Endothelial cell of umbilical vein (primary cell): ENCODE data around the gene SLC39A9. TPM values are rescaled to one million over a fixed set of nuclear protein-coding genes. Genes with fewer than 3 reads are reported as not detected.

ENCODE experiments used
- BruUV-seq: library from RNA; stranded (reverse); fragments of 400-500 nt; replicated peaks from 2 replicates; lab custom pipeline; 2021; lab: Mats Ljungman, UMichigan
- CTCF ChIA-PET: fragments of 300-600, 350-600 bp; sonication (Branson Sonifier 250); formaldehyde crosslinking; loops from one replicate; lab custom pipeline; 2021; ENCODE audit warnings: antibody characterized with exemption, inconsistent platforms; lab: Charles Lee
- POLR2A ChIA-PET: fragments of 300-600, 350-600 bp; sonication (Branson Sonifier 250); formaldehyde crosslinking; loops from one replicate; lab custom pipeline; 2021; ENCODE audit warnings: antibody characterized with exemption, inconsistent platforms; lab: Charles Lee
- DNase-seq: peaks from one replicate; pipeline ENCODE4 v3.0.0-alpha.2; 2011; ENCODE audit warnings: low read depth, low spot score
- FAIRE-seq: peaks from 2 replicates; lab custom pipeline; 2011; peaks lifted over from hg19 to GRCh38; lab: Jason Lieb, UNC
- H2AFZ ChIP-seq: 2 replicates; pipeline ENCODE4 v1.6.0; 2012; ENCODE audit warnings: low read depth, low read length, control low read depth, inconsistent platforms
- H3K27ac ChIP-seq: 2 replicates; pipeline ENCODE4 v1.5.1; 2011; ENCODE audit warnings: low read depth, mild to moderate bottlenecking, control low read depth, low read length, moderate library complexity; ENCODE audit not compliant: insufficient read depth
- H3K27me3 ChIP-seq, 2 experiments: 2 replicates each; pipeline versions ENCODE4 v1.6.0 to v1.6.1; 2011; ENCODE audit warnings: low read length in 2 of 2, mixed read lengths in 1 of 2; ENCODE audit not compliant: control insufficient read depth in 2 of 2, insufficient read depth in 2 of 2
- H3K36me3 ChIP-seq, 2 experiments: 2 replicates in 1 of 2; 3 replicates in 1 of 2; pipeline ENCODE4 v1.5.1; 2011; ENCODE audit warnings: low read length in 2 of 2, mild to moderate bottlenecking in 1 of 2, moderate library complexity in 1 of 2; ENCODE audit not compliant: control insufficient read depth in 2 of 2, insufficient read depth in 2 of 2; ENCODE audit errors: extremely low read depth in 1 of 2
- H3K4me1 ChIP-seq: 3 replicates; pipeline ENCODE4 v1.5.1; 2011; ENCODE audit warnings: mild to moderate bottlenecking, low read length; ENCODE audit not compliant: control insufficient read depth, insufficient read depth; ENCODE audit errors: extremely low read depth
- H3K4me2 ChIP-seq: 2 replicates; pipeline ENCODE4 v1.6.1; 2011; ENCODE audit warnings: low read length, control low read depth, mixed read lengths; ENCODE audit not compliant: insufficient read depth
- H3K4me3 ChIP-seq, 3 experiments: fragments of 200-600 bp in 1 of 3; sonication (generic), shearing (Covaris generic) in 1 of 3; replicated peaks in 1 of 3; 2 replicates each; pipeline ENCODE4 v1.5.1; 2011 to 2016; ENCODE audit warnings: control low read depth in 3 of 3, low read length in 3 of 3, mild to moderate bottlenecking in 2 of 3, inconsistent platforms in 1 of 3, low read depth in 1 of 3, moderate library complexity in 1 of 3; ENCODE audit not compliant: insufficient read depth in 1 of 3
- H3K79me2 ChIP-seq: 2 replicates; pipeline ENCODE4 v1.6.0; 2012; ENCODE audit warnings: low read length, inconsistent platforms; ENCODE audit not compliant: control insufficient read depth, insufficient read depth
- H3K9ac ChIP-seq: replicated peaks from 2 replicates; pipeline ENCODE3; 2011; ENCODE audit warnings: low read length, control low read depth; ENCODE audit not compliant: insufficient read depth; ENCODE audit errors: extremely low read depth
- H3K9me1 ChIP-seq: replicated peaks from 3 replicates; pipeline ENCODE4 v1.6.0; 2011; ENCODE audit warnings: mild to moderate bottlenecking, low read length; ENCODE audit not compliant: control insufficient read depth, insufficient read depth; ENCODE audit errors: extremely low read depth
- H3K9me3 ChIP-seq: replicated peaks from 2 replicates; pipeline ENCODE4 v1.5.1; 2012; ENCODE audit warnings: low read length, inconsistent platforms; ENCODE audit not compliant: control insufficient read depth, insufficient read depth
- H4K20me1 ChIP-seq: replicated peaks from 2 replicates; pipeline ENCODE3; 2011; ENCODE audit warnings: mild to moderate bottlenecking, low read length; ENCODE audit not compliant: control insufficient read depth, insufficient read depth; ENCODE audit errors: extremely low read depth
- CTCF ChIP-seq, 2 donors: IDR thresholded peaks; 1 replicate in 1 of 2; 2 replicates in 1 of 2; pipeline ENCODE4 v1.5.1; 2011; ENCODE audit warnings: low read length in 2 of 2, mild to moderate bottlenecking in 2 of 2, moderate library complexity in 2 of 2, control low read depth in 1 of 2, inconsistent platforms in 1 of 2, low read depth in 1 of 2; ENCODE audit not compliant: insufficient read depth in 1 of 2; ENCODE audit errors: extremely low read depth in 1 of 2
- EZH2 ChIP-seq: IDR thresholded peaks from 2 replicates; pipeline ENCODE4 v1.6.1; 2012; ENCODE audit warnings: borderline replicate concordance, low read depth, mild to moderate bottlenecking, moderate library complexity, low read length, inconsistent platforms; ENCODE audit not compliant: severe bottlenecking
- FOS ChIP-seq: IDR thresholded peaks from 2 replicates; pipeline ENCODE4 v1.6.1; 2011; ENCODE audit warnings: mild to moderate bottlenecking, low read length, moderate library complexity, borderline replicate concordance; ENCODE audit not compliant: insufficient read depth
- GATA2 ChIP-seq: IDR thresholded peaks from 2 replicates; pipeline ENCODE4 v1.7.0; 2011; ENCODE audit warnings: low read depth, mild to moderate bottlenecking, moderate library complexity, mixed read lengths, low read length; ENCODE audit not compliant: insufficient read length, insufficient read depth
- JUN ChIP-seq: IDR thresholded peaks from 2 replicates; pipeline ENCODE4 v1.6.1; 2011; ENCODE audit warnings: borderline replicate concordance, low read depth; ENCODE audit not compliant: insufficient read length, insufficient read depth
- MAX ChIP-seq: IDR thresholded peaks from 2 replicates; pipeline ENCODE4 v1.6.1; 2011; ENCODE audit not compliant: insufficient read depth, insufficient read length
- MYC ChIP-seq: IDR thresholded peaks from one replicate; pipeline ENCODE4 v1.6.1; 2011; ENCODE audit warnings: mild to moderate bottlenecking, low read depth, low read length
- POLR2A ChIP-seq: IDR thresholded peaks from 2 replicates; pipeline ENCODE4 v1.6.1; 2012; ENCODE audit warnings: low read depth, mild to moderate bottlenecking, control low read depth, low read length
- POLR2AphosphoS5 ChIP-seq: IDR thresholded peaks from 2 replicates; pipeline ENCODE4 v1.6.1; 2012; ENCODE audit warnings: low read depth, mild to moderate bottlenecking, control low read depth, low read length, moderate library complexity; ENCODE audit not compliant: insufficient read depth
- dilution Hi-C: fragments of 300-500 bp; cut with MboI; formaldehyde crosslinking; loops from one replicate; pipeline ENCODE4 v1.15.0; 2019; ENCODE audit warnings: low sequenced_read_pairs; ENCODE audit not compliant: extremely low pct_ligation_motif_present
- intact Hi-C: fragments of 100-400 bp; cut with micrococcal nuclease; formaldehyde crosslinking; loops from one replicate; pipeline ENCODE4 v1.10.0; 2022
- polyA plus RNA-seq, 4 experiments: library from polyadenylated mRNA; depleted of rRNA in 3 of 4; stranded (reverse) in 3 of 4; unstranded in 1 of 4; fragments of >200 nt; gene quantifications; 2 replicates each; pipeline versions ENCODE4 v1.2.1 to v1.2.3, GENCODE V29; 2011 to 2012; ENCODE audit warnings: missing spikeins in 1 of 4
- total RNA-seq: library from RNA; stranded (reverse); gene quantifications from 2 replicates; pipeline ENCODE4 v1.2.3, GENCODE V29; 2021

SLC39A9 gene
- total and polyA plus RNA-seq, 2 donors (not counting 3 experiments of a cell fraction or from before 2014, with no cell fraction given), result 39.8 to 55.2 TPM

- Histone ChIP-seq H4K20me1 (peaks cover 5% of the 10 kb centered on the region), H3K4me1 (peaks cover 31% of the 10 kb centered on the region), H3K9ac (peak overlapping the region; percentile 91), H3K27ac (peak overlapping the region; percentile 92), H3K36me3 (peaks cover 9 to 15% of the 10 kb centered on the region in 2 experiments), H3K4me2 (peak overlapping the region; percentile 95), H3K79me2 (peaks cover 83% of the 10 kb centered on the region), H2AFZ (peak overlapping the region; percentile 8), H3K4me3 (peak overlapping the region; percentile 13 to 100 (median 84)), H3K9me1 (no peaks in the 10 kb centered on the region), H3K9me3 (no peaks in the 10 kb centered on the region), H3K27me3 (no peaks in the 10 kb centered on the region)
- POLR2A ChIA-PET, result interaction anchor here (1.2 kb wide), 1 partner anchor 60 kb away, joined by 4 read pairs; no protein-coding TSS in a partner anchor
- no peak for DNase-seq
- TF ChIP-seq EZH2 (no peak), POLR2A (no peak), GATA2 (no peak), MAX (no peak), POLR2AphosphoS5 (no peak), FOS (no peak), MYC (no peak), CTCF (IDR thresholded peaks at IDR 0.05; ENCODE audit: extremely low read depth in 1 of 2, insufficient read depth in 1 of 2, low read depth in 1 of 2, low read length in 2 of 2) (no peak), JUN (no peak)
- CTCF ChIA-PET, result interaction anchor here (0.8 to 3.5 kb wide), 2 partner anchors 61 to 270 kb away, joined by 3 to 26 read pairs; no protein-coding TSS in a partner anchor
- dilution Hi-C loops, result no loop called here
- intact Hi-C loops, result loop anchor here (1.0 to 10.0 kb wide), 4 partner anchors 61 to 366 kb away; partner anchors contain the start of genes DCAF5 and SRSF5
- FAIRE-seq, result no peak
- TSS peak; percentile 64 for BruUV-seq
Observed at GRCh38 chr14:69398818-69399210, 322 bp downstream of the SLC39A9 start.
